NCI-H1694 (cell line): Measurements from ENCODE around the gene COX19.
A peak's percentile ranks its signal among the peaks of the same experiment; 100 is the strongest.
"Not testable (repeated sequence)": the region's sequence is repeated elsewhere in the genome, so short reads cannot be mapped to it uniquely, and the experiment has no call there.

Experiments used
- DNase-seq: peaks from one replicate; lab custom pipeline; 2025; lab: John Stamatoyannopoulos, UW

The COX19 gene

GRCh38 chr7:924541-925231 lies 50.7 kb downstream of the COX19 start:
- DNase-seq = no peak

- not testable (repeated sequence) for DNase-seq
These were observed 51.3 kb downstream of the COX19 start for GRCh38 chr7:924042-924441.

- DNase-seq = no peak
These were observed 52.0 kb downstream of the COX19 start for GRCh38 chr7:923108-924041.

GRCh38 chr7:922334-923107 lies 52.8 kb downstream of the COX19 start:
- no peak for DNase-seq

- no peak for DNase-seq
These were observed 53.6 kb downstream of the COX19 start for GRCh38 chr7:921581-922333.

GRCh38 chr7:921071-921461 lies 54.3 kb downstream of the COX19 start:
- no peak for DNase-seq

- DNase-seq = no peak
These were observed 54.8 kb downstream of the COX19 start for GRCh38 chr7:920351-921070.

GRCh38 chr7:919924-920341 lies 55.4 kb downstream of the COX19 start:
- no peak for DNase-seq

GRCh38 chr7:919114-919442 lies 56.3 kb downstream of the COX19 start:
- DNase-seq = no peak

- no peak for DNase-seq
These were observed 56.8 kb downstream of the COX19 start for GRCh38 chr7:918441-919113.

- DNase-seq = no peak
These were observed 57.3 kb downstream of the COX19 start for GRCh38 chr7:918118-918425.

GRCh38 chr7:917255-918117 lies 57.9 kb downstream of the COX19 start:
- DNase-seq = no peak

GRCh38 chr7:916291-916941 lies 58.9 kb downstream of the COX19 start:
- peak; percentile 37 for DNase-seq
